ENCODE data around the gene DAND5.

- TF ChIP-seq CTCF (IDR thresholded peaks at IDR 0.05), result no peak
- TF ChIP-seq EP300 (IDR thresholded peaks at IDR 0.05), result no peak
Observed at GRCh38 chr19:12943437-12944044, 25.8 kb upstream of the DAND5 start.

Measured in ovary (tissue), 3 donors.